ENCODE data around the gene METTL15.
"Not testable (repeated sequence)": the region's sequence is repeated elsewhere in the genome, so short reads cannot be mapped to it uniquely, and the experiment has no call there.

Gene METTL15

DNA sequence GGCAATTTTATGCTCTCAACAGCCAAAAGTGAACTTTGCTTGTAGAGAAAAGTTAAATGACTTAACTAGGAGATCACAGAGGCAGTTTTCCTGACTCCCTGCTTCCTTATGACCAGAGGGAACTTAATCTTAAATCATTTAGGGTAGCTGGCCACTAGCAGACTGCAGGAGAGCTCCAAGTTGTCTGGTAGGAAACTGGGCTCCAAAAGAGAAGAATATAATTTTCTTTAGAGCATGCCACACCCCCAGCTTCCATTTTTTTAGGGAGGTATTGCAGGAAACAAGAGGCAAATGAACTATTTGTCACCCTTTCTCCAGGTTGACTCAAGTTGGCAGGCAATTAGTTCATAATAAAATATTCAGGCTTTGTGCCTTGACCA is 2.6 kb downstream of the METTL15 start:
- no peak for DNase-seq

GRCh38 chr11:28114116-28114515 is 5.9 kb downstream of the METTL15 start:
- no peak for DNase-seq

DNA sequence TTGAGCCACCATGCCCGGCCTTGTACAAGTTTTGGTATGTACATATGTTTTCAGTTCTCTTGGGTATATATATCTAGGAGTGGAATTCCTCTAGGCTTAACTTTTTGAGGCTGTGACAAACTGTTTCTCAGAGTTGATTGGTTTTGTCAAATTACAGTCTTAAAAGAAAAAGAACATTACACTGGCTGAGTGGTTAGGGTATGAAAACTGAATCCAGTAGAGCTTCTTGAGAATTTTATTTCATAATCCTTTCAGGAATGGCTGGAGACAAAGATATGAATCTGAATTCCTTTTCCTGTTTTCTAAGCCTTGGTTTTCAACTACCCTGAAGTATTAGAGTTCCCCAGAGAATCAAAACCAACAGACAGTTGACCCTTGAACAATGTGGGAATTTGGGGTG is 6.5 kb downstream of the METTL15 start:
- no peak for DNase-seq

DNA sequence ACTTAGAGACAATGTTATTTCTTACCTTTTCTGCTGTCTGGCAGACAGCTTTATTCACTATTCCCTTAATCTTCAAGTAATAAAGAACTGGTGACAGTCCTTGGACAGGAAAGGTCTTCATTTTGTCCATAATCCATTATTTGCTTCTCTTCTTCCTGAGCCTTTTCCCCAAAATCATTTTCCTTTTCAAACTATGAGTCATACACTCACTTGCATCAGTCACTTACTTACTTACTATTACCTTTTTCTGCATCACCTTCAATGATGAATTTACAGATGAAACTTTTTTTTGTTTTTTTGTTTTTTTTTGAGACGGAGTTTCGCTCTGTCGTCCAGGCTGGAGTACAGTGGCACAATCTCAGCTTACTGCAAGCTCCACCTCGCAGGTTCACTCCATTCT is 9.5 kb downstream of the METTL15 start:
- no peak for DNase-seq

- no peak for DNase-seq
Measured at GRCh38 chr11:28123151-28123581, 15.0 kb downstream of the METTL15 start.

GRCh38 chr11:28132548-28132947 is 24.4 kb downstream of the METTL15 start:
- no peak for DNase-seq

DNA sequence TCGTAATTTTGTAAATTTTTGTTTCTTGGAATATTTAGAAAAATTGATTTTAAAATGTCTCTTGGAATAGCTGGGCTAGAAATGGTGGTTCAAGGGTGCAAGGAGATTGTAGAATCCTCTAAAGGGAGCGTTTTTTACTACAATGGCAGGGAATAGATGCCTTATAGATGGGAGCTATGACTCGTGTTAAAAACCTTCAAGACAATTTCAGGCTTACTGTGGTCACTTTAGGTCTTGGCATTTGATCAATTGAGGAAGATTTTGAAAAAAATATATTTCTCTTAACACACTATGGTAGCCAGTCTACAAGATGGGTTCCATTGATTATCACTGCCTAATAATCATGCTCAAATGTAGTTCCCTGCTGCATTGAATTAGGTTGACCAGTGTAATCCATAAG is 25.0 kb downstream of the METTL15 start:
- DNase-seq, result no peak

DNA sequence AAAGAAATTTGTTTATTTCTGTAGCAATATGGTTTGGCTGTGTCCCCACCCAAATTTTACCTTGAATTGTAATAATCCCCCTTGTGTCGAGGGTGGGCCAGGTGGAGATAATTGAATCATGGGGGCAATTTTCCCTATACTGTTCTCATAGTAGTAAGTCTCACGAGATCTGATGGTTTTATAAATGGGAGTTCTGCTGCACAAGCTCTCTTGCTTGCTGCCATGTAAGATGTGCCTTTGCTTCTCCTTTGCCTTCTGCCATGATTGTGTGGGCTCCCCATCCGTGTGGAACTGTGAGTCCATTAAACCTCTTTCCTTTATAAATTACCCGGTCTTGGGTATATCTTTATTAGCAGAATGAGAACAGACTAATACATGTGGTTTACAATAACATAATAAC is 28.0 kb downstream of the METTL15 start:
- DNase-seq, result not testable (repeated sequence)

DNA sequence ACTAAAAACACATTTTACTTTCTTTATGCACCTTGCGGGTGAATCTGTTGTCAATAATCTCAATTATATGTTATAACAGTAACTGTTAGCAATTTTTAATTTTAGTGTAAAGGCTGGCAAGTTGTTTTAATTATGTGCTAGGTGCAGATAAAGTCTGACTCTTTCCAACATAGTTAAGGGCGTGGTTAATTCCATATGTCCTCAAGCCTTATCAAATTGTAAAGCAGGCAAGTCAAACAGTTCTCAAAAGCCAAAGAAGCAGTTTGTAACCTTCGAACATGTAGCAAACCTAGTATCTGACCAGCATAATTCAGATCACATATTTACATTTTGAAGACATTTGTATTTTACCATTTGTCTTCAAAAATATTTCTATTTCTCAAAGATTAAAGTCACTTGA is 29.2 kb downstream of the METTL15 start:
- no peak for DNase-seq

DNA sequence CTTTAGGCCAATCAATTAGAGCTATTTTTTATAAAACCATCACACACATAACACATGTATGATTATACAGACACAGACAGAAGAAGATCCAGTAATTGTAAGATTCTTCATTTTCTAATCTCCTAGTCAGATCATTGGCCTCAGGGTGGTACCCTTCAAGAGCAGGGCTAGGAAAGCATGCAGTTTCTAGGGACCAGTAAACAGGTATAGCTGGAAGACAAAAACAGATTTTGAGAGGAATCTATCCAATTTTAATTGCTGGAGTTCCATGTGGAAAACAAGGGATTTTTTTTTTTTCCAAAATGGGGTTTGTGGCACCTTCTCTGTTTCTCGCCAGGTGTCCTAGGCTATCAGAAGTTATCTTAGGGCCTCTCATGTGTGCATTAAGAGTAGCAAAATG is 29.6 kb downstream of the METTL15 start:
- DNase-seq, result no peak

GRCh38 chr11:28139841-28140415 is 31.7 kb downstream of the METTL15 start:
- no peak for DNase-seq

DNA sequence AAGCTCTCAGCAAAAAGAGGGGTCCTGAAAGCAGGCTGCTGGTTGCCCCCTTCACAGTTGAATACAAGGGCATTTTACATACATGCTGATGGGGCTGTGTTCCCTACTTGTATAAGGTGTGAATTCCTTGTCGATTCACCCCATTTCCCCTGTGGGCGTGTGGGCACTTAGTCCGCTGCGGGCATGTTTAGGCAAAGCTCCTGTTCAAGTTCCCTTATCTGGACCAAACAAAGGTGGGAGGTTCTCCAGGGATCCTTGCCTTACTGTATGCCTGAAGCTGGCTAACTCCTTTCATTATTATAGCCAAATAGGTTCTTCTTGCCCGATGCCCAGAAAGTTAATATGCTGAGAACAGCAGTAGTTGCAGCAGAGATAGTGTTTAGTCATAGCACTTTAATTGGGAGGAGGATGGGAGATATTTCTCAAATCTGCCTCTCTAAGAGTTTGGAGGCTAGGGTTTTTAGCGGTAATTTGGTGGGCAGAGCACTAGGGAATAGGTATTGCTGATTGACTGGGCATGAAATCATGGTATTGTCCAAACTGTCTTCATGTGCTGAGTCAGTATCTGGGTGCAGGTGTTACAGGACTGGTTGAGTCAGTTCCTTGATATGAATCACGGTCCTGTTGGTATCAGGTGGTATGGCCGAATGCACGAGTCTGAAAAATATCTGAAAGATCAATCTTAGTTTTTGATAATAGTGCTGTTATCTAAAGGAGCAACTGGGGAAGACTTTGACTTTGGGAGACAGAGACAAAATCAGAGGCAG is 32.7 kb downstream of the METTL15 start:
- no peak for DNase-seq

GRCh38 chr11:28142724-28143123 is 34.5 kb downstream of the METTL15 start:
- no peak for DNase-seq

- DNase-seq, result no peak
Measured at GRCh38 chr11:28144808-28145207, 36.6 kb downstream of the METTL15 start.

DNA sequence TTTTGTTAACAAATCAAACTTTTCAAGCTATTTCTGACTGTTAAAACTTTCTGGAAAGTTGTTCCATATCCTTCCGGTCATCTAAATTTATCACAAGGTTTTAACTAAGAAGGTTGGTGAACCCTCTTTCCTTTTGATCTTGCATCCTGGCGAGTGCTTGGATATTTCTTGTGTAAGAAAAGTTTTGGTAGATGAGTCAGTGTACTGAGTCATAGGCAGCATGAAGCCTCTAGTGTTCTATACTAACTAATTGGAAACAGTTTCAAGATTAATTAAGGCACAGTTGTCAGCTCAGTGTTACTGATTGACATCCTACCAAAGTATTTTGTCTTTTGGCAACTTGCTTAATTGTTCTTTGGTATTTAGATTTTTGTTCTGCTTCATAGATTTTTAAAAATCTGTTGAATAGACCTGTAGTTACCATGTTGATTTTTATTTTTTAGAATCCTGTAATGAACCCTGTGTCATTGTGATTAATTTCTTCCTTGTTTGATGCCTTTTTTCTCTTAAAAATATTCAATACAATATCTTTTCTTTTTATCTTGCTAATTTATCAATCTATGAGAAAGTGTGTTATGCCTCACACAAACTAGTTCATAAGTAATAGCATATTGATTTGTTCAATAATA is 38.0 kb downstream of the METTL15 start:
- DNase-seq, result peak; percentile 23

GRCh38 chr11:28152743-28153142 is 44.6 kb downstream of the METTL15 start:
- no peak for DNase-seq

DNA sequence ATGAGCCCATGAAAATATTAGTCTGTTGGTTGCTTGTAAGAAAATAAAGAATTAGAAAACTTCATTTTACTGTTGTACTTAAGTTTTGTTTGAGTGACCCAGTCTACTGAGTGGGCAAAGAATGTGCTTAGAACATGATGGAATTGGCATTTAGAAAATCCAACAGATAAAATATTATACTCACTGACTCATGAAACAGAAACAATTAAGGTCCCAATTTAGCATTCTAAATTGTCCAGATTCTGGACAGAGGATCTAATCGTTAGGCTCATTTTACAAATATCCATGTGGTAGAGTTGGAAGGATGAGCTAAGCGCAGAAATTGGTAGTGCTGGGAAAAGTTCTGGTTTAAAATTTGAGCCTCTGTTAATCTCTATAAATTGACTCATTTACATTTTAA is 45.4 kb downstream of the METTL15 start:
- no peak for DNase-seq

- DNase-seq, result no peak
Measured at GRCh38 chr11:28168718-28169117, 60.5 kb downstream of the METTL15 start.

DNA sequence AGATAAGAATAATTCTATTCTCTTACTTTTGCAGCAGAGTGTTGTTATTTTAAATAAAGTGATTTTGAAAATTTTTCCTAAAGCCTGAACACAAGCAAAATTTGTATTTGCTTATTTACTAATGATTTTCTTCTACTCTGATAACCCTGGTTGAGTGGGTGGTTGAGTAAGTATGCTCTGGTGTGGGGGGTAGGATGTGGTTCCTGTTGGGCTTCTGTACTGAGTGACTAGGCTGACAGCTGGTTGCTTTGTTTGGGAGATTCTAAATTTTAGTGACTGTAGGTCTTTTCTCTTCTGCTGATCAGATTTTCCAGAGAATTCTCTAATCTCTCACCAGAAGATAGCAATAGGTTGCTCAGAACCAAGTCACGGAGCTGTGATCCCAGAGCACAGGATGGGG is 61.6 kb downstream of the METTL15 start:
- DNase-seq, result no peak

DNA sequence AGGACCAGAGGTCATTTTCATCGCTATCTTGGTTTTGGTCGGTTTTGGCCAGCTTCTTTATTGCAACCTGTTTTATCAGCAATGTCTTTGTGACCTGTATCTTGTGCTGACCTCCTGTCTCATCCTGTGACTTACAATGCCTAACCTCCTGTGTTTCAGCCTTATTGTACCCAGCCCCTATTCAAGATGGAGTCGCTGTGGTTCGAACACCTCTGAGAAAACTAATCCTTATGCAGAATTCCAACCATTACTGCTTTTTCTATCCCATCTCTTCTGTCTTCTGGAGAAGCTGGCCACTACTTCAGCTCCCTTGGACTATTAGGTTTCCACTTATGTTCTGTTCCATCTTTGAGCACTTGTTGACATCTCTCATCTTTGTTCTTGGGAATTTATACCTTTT is 62.6 kb downstream of the METTL15 start:
- no peak for DNase-seq

DNA sequence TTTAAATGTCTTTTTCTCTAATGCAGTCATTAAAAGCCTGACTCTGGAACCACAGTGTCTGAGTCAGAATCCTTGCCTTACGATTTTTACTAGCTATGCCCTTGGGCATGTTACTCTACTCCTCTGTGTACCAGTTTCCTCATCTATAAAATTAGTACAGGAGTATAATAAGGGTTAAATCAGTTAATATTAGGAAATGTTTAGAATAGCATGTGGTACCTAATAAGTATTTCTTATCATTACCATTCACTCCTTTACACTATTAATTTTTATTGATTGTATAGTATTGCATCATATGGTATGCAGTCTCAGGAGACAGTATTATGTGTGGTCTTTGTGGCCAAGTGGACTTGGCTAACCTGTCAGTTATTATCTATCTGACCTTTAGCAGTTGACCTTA is 68.2 kb downstream of the METTL15 start:
- DNase-seq, result no peak

DNA sequence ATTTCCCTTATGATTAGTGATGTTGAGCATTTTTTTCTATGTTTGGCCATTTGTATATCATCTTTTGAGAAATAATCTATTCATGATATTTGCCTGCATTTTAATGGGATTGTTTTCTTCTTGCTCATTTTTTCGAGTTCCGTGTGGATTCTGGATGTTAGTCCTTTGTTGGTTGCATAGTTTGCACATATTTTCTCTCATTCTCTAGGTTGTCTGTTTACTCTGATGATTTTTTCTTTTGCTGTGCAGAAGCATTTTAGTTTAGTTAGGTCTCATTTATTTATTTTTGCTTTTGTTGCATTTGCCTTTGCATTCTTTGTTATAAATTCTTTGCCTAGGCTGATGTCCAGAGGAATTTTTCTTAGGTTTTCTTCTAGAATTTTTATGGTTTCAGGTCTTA is 87.3 kb downstream of the METTL15 start:
- no peak for DNase-seq

DNA sequence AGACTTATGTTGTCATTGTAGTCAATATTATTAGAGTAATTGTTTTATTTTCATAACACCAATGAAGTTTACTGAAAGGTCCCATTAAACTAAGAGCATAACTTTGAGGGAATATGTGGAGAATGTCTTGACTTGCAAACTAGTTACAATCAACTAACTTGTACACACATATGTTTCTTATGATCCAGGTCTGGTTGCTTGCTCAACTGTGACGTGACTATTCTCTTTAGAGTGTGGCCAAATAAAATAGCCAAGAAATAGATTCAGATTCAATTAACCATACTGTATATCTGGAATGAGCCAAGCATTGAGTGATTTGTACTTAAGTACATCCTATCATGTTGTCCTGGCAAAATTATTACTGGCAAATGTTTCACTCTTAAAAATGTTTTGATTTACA is 101.7 kb downstream of the METTL15 start:
- DNase-seq, result no peak

DNA sequence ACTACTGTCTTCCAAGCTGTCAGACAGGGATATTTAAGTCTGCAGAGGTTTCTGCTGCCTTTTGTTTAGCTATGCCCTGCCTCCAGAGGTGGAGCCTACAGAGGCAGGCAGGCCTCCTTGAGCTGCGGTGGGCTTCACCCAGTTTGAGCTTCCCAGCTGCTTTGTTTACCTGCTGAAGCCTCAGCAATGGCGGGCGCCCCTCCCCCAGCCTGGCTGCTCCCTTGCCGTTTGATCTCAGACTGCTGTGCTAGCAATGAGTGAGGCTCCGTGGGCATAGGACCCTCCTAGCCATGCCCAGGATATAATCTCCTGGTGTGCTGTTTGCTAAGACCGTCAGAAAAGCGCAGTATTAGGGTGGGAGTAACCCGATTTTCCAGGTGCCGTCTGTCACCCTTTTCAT is 113.9 kb downstream of the METTL15 start:
- DNase-seq, result not testable (repeated sequence)

- no peak for DNase-seq
Measured at GRCh38 chr11:28223577-28223976, 115.4 kb downstream of the METTL15 start.

Measured in activated CD4-positive, alpha-beta T cell treated with anti-CD3 and anti-CD28 coated beads, Interleukin-2, amount 50 U/mL, for 16 hours (primary cell).